NCI-H2196 treated with DMSO at 0.1 percent for 48 hours (cell line): ENCODE results near the gene ACAD10.
"Not testable (repeated sequence)": the region's sequence is repeated elsewhere in the genome, so short reads cannot be mapped to it uniquely, and the experiment has no call there.

Source experiments
- DNase-seq: peaks from one replicate; lab custom pipeline; 2025; ENCODE audit not compliant: unreplicated experiment; lab: John Stamatoyannopoulos, UW

The ACAD10 gene

GRCh38 chr12:111748867-111749266 lies 63.0 kb downstream of the ACAD10 start:
- no peak for DNase-seq

GRCh38 chr12:111749391-111749790 lies 63.5 kb downstream of the ACAD10 start:
- no peak for DNase-seq

DNA sequence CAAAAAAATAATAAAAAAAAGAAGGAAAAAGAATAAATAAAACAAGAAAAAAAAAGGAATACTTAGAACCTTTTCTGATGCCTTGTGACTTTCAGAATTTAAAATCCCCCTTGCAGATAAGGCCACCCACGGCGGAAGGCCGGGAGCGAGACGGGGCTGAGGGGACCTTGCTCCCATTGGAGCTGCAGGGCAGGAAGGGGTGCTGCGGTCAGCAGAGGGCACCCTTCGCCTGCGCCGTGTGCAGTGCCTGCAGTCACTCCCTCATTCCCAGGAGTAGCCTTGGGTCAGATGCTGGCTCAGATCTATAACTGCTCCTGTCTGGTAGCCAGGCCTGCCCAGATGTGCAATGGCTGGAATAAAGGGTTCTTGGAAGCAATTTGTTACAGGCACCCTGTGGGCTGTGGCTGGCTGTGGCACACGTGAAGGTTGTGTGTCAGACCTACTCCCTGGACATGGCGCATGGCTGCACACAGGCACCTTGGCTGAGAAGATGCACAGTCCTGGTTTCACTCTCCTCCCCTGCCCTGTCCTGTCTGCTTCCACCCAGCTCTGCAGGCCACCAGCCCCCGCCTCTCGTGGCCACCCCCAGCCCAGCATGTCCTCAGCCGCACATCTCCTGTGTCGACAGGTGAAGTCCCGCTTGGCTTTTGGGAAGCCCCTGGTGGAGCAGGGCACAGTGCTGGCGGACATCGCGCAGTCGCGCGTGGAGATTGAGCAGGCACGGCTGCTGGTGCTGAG lies 67.5 kb downstream of the ACAD10 start:
- peak; percentile 48 for DNase-seq

- no peak for DNase-seq
These were observed 68.8 kb downstream of the ACAD10 start for GRCh38 chr12:111754671-111755070.

- DNase-seq, result no peak
These were observed 70.3 kb downstream of the ACAD10 start for GRCh38 chr12:111756196-111756595.

- no peak for DNase-seq
These were observed 70.8 kb downstream of the ACAD10 start for GRCh38 chr12:111756681-111757080.

- DNase-seq, result no peak
These were observed 71.7 kb downstream of the ACAD10 start for GRCh38 chr12:111757361-111758119.

DNA sequence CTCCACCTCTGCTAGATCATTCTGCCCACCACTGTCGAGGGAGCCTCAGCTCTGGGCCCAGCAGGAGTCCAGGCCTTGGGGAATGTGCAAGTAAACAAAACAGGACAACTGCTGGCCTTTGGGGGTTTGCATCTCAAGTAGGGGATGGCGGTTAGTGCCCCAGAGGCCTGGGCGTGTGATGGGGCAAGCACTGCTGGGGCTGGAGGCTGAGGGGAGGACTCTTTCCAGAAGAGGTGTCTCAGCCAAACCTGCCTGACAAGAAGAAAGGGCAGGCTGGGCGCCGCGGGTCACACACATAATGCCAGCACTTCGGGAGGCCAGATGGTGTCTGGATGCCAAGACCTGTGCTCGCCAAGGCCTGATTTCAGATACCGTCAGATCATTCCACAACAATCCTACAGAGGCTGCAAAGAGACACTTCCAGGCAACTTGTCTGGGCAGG lies 72.3 kb downstream of the ACAD10 start:
- no peak for DNase-seq

DNA sequence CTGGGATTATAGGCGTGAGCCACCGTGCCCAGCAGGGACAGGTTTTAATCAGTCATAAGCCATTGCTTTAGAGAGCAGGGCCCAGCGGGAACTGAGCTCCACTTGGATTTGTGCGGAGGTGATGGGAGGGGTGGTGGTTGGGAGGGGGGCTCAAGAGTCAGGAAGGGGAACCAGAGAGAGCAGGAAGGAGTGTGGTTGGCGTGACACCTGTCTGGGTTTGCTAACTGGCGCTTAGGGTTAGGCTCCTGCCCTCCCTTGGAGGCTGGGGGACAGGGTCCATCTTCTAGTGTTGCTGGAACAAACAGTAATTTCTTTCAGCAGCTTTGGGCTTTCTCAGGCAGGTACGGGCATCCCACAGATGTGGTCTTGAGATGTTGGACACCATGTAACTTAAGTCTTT lies 73.4 kb downstream of the ACAD10 start:
- no peak for DNase-seq

- DNase-seq, result no peak
These were observed 74.1 kb downstream of the ACAD10 start for GRCh38 chr12:111759991-111760390.

DNA sequence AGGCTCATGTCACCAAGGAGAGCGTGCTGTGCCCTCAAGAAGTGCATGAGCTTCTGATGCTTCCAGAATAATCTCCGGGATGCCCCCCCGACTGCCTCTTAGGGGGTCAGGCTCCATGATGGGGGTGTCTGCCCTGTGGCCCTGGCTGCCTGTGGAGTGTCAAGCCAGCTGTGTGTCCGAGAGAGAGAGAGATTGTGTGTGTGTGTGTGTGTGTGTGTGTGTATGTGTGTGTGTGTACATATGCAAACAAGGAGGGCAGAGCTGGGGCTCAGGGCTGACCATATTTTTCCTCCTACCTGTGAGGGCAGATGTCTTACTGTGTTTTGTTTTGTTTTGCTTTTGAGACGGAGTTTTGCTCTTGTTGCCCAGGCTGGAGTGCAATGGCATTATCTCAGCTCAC lies 75.2 kb downstream of the ACAD10 start:
- DNase-seq, result no peak

GRCh38 chr12:111761706-111762105 lies 75.9 kb downstream of the ACAD10 start:
- DNase-seq, result no peak

DNA sequence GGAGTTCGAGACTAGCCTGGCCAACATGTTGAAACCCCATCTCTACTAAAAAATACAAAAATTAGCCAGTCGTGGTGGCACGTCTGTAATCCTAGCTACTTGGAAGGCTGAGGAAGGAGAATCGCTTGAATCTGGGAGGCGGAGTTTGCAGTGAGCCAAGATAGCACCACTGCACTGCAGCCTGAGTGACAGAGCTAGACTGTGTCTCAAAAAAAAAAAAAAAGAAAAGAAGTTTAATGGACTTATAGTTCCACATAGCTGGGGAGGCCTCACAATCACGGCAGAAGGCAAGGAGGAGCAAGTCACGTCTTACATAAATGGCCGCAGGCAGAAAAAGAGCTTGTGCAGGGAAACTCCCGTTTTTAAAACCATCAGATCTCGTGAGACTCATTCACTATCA lies 77.7 kb downstream of the ACAD10 start:
- DNase-seq, result not testable (repeated sequence)

GRCh38 chr12:111764120-111764821 lies 78.4 kb downstream of the ACAD10 start:
- no peak for DNase-seq

GRCh38 chr12:111766608-111767361 lies 80.9 kb downstream of the ACAD10 start, which contains the start of gene ALDH2:
ALDH2 (plus strand) TSS chr12:111766933; CDS start chr12:111766983, 50 bp downstream.
- DNase-seq, result no peak

GRCh38 chr12:111767362-111768158 lies 81.7 kb downstream of the ACAD10 start:
- DNase-seq, result no peak

DNA sequence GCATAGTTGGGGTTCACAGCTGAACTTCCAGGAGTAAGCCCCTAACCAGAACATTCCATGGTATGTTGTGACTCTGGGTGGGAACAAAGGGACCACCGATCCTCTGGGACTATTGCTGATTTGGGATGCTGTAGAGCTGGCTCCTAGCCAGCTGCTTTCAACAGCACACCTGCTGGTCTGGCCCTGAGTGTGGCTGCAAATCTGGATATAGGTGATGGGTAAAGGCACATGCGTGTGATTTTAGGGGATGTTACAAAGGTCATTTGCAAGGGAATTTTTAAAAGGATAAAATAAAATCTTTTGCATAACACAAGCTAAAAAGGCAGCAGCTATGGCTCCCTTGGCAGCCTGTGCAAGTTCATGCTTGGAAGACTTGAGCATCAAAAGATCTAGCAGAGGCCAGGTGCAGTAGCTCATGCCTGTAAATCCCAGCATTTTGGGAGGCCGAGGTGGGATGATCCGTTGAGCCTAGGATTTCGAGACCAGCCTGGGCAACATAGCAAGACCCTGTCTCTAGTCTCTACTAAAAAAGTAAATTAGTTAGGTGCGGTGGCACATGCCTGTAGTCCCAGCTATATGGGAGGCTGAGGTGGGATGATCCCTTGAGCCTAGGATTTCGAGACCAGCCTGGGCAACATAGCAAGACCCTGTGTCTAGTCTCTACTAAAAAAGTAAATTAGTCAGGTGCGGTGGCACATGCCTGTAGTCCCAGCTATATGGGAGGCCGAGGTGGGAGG lies 82.5 kb downstream of the ACAD10 start:
- no peak for DNase-seq

GRCh38 chr12:111769599-111769998 lies 83.7 kb downstream of the ACAD10 start:
- DNase-seq, result no peak

DNA sequence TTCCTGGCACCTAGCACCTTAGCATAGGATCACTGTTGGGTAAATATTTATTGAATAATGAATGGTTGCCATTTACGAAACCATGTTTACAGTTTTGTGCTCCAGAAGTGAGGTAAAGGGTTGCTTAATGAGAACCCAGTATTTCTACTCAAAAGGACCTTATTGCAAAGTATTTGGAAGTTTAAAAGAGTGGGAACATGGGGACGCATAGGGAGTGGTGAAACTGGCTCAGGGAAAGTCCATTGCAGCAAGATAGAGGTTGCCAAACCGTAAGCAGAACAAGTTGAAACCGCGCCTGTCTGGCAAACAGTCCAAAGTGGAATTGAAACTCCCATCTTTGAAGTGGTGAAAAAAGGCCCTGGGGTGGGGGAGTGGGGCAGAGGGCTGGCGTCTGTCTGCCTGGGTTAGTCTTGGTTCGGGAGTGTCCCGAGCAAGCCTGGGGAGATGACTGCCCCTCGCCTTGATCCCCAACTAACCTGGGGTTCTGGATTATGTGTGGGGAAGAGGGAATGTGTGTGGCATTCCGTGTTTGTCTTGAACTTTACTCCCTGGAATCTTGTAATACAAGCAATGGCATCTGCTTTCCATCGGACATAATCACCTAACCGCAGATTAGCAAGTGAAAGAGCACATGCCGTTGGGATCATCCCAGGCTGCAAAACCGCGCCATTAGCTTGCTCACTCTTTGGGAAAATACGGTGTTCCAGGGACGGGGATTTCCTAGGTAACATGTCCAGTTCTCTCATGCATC lies 88.1 kb downstream of the ACAD10 start:
- DNase-seq, result no peak
